ENCODE results near the gene NFATC2.
A peak's percentile ranks its signal among the peaks of the same experiment; 100 is the strongest.
"Not testable (repeated sequence)": the region's sequence is repeated elsewhere in the genome, so short reads cannot be mapped to it uniquely, and the experiment has no call there.

NFATC2 gene

DNA sequence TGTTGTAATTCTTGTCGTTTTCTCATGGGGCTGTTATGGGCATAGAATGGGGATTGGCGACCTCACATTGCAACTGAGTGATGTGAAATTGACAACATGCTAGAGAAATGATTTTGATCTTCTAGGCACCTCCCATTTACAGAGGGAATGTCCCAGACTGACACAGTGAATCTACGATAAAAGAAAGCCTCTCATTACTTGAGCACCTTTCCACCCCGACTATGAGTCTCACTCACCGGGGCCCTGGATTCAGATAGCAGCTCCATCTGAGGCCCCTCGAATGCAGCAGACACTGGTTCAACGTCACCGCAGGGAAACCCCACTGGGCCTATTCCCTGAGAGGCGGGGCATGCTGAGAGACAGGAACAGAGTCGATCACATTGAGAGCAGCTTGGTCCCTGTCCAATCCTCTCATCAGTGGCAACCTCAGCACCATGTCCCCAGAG, 49.1 kb downstream of the NFATC2 start:
- no peak for DNase-seq

DNA sequence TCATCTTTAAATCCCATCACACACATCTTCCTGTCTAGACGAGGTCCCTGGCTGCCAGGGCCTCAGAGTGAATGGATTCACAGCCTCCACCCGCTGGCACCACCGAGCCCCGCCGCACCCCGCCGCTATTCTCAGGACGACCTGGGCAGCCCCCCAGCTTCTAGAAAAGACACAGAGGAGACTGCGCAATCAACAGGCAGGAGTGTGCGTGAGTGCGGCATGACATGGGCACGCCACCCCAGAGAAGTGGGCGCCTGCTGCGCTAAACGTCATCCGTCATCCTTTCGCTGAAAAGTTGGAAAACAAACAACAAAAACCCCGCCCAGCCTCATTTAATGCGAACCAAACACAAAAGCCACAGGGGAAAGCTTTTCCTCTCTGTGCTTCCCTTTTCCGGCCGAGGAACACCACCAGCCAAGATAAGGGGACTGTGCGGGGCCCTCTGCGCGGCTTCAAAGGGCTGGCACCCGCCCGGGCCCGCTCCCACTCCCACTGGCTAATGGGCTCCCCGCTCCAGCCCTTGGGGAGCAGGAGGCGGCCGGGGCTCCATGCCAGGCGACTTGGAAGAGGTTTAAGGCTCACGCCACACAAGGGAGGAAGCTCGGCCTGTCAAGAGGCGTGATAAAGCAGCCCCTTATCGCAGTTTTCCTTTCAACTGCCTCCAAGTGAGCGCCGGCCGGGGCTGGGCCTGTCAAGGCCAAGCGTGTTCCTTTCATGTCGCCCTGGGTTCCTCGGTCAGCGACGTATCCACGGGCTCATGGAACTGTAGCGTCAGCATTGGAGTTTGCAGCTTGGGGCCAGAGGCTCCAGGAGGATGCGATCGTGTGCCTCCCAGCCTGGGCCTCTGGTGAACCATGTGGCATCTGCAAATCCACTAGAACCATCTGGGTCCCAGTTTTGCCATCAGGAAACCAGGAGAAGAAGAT, 50.1 kb downstream of the NFATC2 start:
- no peak for DNase-seq

DNA sequence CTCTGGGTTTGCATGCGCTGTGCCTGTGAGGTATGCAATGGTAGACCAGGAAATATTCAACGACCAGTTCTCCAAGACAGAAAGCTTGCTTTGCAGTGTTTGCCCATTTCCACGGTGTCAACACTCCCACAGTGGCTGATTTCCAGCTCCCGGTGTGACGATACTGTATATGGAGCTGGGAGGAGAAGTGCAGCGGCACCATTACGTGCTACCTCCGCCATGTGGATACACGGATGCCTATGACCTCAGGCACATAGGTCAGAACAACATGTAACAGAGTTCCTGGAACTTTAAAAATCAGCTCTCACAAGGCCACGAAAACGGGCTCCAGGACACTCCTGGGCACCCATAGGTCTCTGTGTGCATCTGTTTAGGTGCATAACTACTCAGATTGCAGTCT, 51.1 kb downstream of the NFATC2 start:
- DNase-seq, result no peak

DNA sequence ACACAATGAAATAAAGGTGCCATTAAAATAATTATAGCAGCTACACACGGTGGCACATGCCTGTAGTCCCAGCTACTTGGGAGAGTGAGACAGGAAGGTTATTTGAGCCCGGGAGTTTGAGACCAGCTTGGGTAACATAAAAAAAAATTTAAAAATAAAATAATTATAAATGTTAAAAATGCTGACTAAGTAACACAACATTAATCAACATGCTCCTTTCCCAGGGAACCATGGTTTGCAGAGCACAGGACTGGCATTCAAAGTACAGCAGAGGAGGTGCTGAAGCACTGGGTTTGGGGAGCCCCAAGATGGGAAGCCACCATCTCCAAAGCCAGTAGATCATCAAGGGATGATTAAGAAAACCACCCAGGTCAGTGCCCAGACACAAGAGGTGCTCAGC, 51.9 kb downstream of the NFATC2 start:
- DNase-seq, result no peak

DNA sequence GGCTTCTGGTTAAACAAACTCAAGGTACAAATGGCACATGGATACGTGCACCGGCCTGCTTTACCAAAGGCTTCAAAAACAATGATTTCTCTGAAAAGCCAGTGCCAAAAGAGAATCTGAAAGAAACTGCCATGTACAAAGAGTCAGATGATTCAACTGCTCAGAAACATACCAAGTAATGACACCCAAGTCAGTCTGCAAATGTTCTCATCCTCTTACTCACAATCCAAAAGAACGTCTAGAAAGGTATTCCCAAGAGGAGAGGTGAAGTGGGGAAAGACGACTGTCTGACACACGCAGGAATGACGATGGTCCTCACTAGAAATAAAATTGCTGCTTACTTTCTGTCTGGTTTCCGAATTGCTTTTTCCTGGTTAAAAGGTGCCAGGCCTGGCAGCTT, 52.9 kb downstream of the NFATC2 start:
- DNase-seq, result no peak

DNA sequence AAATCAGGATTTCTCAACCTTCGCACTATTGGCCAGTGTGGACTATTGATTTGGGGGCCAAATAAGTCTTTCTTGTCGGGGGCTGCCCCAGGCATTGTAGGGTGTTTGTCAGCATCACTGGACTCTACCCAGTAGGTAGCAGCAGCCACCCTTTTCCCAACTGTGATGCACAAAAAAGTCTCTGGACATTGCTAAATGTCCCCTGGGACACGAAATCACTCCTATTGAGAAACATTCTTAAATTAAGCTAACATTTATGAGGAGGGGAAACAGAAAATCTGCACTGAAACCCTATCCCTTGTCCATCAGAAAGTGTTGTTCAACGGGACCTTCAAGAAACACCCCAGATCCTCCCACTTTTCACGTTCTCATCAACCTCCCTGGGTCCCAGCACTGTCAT, 54.2 kb downstream of the NFATC2 start:
- DNase-seq, result no peak

DNA sequence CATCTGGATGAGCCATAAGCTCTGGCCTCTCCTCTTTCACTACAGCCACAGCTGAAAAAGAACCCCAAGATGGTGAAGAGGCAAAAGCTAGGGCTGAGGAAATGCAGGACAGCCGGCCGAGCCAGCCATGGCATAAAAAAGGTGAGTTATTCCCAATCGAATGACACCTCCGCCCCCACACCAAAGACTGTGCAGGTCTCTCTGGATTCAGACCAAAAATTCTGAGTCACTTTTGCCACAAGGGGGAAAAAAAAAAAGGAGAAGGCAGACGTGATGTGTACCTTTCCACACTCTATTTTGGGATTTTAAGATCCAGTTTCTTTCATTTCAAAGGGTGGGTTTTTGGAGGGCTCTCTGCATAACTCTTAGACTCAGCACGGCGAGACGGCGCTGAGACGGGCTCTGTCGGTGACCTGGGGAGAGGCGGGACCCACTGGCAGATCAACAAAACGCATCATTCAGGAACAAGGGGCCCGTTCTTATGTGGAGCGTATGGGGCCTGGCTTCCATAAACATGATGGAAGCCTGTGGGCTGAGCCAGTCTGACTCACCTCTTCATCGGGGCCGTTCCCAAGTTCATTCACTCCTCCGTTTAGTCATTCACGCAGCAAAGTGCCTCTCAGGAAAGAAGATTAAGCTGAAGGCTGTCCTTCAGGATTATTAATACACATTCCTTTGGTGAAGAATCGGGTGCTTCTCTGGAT, 54.8 kb downstream of the NFATC2 start:
- no peak for DNase-seq

DNA sequence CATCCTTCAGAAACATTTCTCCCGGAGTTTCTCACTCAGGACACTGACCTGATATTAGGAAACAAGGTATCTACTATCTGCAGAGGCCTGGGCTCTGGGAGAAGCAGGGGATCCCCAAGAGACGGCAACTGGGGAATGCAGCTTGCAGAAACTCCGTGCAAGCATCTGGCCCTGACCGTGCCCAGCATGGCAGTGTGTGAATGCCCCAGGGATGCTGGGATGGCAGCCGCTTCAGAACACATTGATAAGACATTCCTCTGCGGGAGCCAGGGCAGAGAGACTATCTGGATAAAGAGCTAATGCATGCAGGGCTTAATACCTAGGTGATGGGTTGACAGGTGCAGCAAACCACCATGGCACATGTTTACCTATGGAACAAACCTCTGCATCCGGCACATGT, 55.4 kb downstream of the NFATC2 start:
- no peak for DNase-seq

DNA sequence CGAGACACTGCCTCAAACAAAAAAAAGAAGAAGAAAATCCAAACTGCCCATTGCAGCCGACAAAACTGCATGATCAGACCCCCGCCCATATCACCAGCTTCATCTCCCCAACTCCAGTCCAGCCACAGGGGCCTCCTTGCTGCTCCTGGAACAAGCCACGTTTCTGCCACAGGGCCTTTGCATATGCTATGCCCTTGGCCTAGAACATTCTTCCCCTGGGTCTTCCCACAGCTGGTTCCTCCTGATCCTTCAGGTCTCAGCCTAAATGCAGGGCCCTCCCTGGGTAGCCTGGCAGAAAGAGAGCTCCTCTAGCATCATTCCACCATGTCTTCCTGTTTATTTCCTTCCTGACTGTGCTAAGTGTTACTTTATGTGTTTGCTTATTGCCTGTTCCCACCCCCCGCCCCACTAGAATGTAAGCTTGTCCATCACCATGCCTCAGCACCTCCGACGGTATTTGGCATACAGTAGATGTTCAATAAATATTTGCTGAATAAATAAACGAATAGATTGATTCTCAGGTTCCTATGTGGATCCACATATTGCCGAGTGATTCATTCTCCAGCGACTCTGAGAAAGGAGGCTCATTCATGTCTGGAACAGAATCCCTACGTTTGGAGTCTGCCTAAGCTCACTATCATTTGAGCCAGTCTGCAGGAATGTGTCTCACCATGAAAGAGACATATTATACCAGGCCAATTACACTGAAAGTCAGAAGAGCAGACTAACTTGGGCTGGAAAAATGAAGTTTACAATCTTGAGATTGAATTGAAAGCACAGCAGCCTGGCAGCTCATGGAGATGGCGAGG, 56.1 kb downstream of the NFATC2 start:
- DNase-seq, result no peak

DNA sequence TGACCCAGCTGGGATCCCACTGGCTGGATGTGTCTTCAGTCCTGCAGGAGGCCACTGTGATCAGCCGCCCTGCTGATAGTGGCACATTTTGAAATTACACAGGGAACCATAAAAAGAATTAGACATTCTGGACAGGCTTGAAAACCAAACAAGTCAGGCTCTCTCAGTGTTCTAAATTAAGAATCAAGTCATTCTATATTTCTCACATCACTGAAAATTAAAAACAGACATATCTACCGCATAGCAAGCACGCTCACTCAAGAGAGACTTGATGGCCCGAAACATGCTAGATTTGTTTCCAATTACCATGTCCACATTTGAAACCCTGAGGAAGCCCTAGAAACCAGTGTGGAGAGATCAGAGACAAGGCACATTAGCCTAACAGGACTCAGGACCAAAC, 57.7 kb downstream of the NFATC2 start:
- DNase-seq, result no peak

DNA sequence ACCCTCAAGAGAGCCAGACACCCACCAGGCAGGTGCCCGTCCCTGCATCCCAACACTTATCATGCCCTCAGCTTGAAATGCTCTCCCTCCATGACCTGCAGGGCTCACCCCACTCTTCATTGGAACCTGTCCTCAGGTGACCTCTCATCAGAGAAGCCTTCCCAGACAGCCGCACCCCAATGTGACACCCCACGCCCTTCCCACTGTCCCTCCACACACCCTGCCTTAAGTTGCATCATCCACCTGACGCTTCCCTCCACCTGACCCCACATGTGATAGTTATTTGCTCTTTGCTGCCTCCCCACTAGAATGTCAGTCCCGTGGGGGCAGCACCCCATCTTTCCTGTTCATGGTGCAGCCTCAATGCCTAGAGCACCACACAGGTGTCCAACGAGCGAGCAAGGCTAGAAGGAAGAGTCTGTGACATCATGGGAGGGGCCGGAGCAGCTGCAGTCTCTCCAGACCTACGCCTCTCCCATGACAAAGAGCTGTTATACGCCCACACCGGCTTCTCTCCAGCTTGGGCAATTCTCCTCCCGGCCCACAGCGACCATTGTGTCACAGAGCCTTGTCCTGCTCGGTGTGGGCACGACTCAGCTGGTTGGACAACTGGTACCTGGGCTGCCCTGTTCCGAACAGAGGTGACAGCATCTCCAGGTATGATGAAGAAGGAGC, 58.2 kb downstream of the NFATC2 start:
- DNase-seq, result no peak

DNA sequence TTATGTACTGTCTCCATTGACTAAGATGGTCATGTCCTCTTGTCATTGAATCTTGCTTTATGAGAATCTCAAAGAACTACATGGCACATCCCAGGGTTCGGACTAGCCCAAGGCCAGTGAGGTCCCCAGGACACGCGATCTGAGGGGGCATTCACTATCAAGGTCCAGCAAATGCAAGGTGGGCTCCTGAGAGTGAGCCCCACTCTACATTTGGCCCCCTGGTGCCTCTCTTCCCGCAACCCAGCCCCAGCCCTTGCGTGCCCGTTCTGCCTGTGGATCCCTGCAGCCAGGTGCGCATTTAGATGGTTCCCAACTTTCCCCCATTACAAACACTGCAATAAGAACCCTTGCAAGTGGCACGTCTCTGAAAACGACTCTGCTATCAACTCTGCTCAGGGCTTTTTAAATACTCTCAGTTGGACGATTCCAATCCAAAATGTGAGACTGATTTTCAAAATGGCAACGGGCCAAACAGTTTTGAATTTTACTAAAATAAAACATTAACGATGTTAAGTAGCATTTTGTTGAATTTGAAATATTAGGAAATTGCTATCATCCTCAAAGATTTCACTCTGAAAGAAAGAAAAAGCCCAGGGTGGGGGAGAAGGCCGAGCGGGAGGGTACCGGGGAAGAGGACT, 59.6 kb downstream of the NFATC2 start:
- DNase-seq, result no peak

DNA sequence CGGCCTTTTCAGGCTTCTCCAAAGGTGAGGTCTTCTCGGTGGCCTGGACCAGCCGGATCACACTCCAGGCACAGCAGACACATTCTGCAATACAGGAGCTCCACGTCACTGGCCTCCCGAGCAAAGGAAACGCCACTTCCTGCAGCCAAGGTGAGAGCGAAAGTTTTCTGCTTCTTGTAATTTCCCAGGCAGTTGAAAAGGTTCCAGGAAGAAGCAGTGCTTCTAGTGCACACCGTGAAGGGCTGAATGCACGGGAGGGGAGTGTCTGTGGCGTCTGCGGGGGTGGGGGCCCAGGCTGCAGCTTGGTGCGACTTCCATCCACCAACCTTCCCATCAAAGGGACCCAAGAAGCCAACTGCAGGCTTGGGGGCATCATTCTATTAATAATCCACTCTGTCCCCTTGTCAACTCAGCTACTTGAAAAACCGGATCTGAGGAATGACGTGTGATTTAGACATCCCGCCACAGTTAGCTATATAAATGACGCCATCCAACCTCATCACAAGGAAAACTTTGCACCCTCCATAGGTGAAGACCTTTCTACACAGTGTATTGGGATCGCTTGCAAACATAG, 61.1 kb downstream of the NFATC2 start:
- DNase-seq, result peak; percentile 39

DNA sequence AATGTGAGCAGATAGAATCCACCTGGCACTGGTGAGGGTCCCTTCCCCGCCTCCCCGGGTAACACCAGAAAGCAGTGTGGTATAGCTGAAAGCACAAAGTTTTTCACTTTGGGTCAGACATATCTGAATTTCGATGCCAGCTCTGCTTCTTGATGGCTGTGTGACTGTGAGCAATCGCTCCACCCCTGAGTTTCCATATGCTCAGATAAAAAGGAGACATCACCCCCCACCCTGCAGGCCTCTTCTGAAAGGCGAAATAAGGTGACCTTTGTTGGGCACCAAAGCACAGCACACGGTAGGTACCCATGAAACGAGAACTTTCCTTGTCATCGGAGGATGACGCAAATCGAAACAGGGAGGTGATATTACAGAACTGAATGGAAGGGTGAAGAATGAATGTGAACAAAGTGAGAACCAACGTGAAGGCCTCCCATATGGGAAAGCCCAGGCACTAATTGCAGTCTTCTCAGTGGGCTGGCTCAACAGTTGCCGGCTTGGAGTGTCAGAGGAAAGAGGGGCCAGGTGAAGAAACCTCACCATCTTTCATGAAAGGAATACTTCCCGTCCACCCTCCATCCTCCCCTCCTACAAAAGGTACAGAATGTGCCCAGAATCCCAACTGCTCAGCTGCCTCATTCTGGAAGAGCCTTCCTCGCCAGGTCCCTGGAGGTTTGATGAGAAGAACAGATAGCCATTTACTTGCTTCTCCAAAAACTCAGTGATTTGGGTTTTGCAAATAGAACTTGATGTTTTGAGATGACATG, 61.8 kb downstream of the NFATC2 start:
- peak; percentile 41 for DNase-seq

DNA sequence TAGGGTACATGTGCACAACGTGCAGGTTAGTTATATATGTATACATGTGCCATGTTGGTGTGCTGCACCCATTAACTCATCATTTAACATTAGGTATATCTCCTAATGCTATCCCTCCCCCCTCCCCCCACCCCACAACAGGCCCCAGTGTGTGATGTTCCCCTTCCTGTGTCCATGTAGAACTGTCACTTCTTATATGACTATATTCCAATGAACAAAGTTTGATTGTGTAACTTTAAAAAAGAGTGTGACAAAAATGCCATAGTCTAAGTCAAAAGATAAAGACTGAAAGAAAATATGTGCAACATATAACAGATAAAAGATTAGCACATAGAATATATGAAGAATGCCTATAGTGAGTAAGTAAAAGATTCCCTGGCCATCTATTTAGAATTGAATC, 66.4 kb downstream of the NFATC2 start:
- not testable (repeated sequence) for DNase-seq

DNA sequence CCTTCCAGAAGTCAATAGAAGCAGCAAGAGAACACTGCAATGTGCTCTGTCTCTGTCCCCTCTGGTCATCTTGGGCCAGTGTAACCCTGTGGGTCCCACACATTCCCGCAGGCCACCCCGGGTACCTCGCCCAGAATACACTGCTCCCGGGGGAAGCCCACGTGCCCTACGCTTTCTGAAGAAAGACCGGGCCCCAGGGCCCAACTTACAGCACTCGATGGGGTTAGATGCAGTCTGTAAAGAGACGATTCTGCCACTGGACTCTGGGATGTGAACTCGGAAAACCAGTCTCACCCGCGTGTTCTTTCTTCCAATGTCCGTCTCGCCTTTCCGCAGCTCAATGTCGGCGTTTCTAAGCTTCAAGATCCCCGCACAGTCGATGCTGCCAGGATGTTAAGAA, 68.7 kb downstream of the NFATC2 start:
- DNase-seq, result no peak

DNA sequence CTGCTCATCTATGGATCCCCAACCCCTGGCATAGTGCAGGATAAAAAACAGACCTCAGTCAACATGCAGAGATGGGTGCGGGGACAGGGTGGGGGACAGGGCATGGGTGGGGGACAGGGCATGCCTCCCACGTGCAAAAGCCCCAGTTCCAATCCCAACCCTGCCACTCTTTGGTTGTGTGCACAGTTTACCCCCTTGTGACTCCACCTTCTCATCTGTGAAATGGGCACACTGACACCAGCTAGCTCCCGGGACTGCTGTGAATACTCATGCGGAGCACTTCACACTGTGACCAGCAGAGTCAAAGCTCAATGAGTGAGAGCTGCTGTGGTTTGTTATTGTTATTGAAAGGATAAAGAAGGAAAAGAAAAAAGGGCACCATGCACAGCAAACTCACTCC, 69.3 kb downstream of the NFATC2 start:
- DNase-seq, result no peak

DNA sequence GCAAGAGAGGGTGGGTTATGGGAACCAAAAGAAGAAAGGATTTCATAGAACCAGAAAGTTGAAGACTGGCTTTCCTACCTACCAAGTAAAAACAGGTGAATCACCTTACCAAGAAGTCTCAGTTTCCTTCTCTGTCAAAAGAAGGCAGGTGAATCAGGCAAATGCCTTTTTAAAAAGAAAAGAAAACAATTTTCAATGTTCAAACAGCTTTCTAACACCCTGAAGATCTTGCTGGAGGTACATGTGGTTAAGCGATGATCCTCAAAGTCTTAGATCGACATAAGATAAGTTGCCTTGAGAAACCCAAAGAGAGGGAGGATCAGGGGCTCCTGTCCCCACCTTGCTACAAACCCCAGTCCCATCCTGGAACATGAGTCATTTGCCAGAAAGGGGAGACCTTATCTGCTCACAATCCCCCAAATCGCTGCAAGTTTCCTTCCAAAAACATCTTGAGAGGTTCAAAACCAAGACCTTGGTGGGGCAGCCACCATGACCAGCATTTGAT, 71.6 kb downstream of the NFATC2 start:
- no peak for DNase-seq

DNA sequence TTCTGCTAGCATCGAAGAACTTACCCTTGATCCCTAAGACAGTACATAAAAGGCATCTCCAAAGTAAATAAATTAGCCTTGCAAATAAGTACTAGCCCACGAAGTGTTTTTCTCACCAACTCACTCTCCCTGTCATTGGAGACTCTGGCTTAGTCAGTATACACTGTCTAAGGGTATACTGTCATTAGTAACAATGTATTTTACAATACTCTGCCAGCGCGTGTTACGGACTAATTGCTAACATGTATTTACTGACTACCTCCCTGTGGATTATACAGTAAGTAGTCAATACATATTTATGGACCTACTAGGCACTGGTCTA, 72.1 kb downstream of the NFATC2 start:
- DNase-seq, result no peak

DNA sequence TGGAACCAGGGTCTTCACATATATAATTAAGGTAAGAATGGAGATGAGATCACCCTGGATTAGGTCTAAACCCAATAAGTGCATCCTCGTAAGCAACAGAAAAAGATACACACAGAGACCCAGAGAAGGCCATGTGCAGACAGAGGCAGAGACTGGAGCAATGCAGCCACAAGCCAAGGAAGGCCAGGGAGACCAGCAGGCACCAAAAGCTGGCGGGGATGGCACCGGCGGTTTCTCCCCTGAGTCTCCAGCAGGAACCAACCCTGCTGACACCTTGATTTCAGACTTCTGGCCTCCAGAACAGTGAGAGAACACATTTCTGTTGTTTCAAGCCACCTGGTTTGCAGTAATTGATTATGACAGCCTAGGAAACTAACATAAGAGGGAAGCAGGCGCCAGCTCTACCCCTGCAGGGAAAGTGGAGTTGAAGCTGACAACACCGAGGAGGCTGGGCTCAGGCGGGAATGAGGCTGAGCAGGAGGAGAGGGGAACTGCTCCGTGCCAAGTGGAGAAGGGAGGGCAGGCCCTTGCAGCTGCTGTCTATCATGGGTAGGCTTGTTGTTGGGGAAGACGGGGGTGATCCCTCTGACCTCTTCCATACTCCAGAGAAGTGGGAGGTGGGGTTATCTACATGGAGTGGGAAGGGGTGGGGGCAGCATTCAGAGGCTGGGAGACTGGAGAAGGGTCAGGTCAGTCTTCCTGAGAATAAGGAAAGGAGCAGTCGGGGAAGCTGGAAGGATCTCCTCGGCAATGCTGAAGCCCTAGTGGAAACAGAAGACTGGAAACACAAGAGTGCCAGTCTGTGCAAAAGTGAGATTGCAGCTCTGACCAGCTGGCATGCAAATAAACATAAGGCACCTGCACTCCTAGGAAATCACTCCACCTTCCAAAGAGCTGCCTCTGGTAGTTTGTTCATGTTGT, 72.7 kb downstream of the NFATC2 start:
- no peak for DNase-seq

Data from activated CD4-positive, alpha-beta T cell treated with anti-CD3 and anti-CD28 coated beads, Interleukin-2, amount 50 U/mL, for 1 hour (primary cell).